ENCODE measurements around the gene KRTCAP3. TPM values are rescaled to one million over a fixed set of nuclear protein-coding genes. Genes with fewer than 3 reads are reported as not detected.

The KRTCAP3 gene
- total RNA-seq (2014; rRNA removed): 0.22 TPM in 1 of 2 replicates, not detected in the other
- percentile 48 among the genes with signal in this experiment for Bru-seq, nascent RNA
- percentile 61 among the genes with signal in this experiment for BruChase-seq, experiment 1, labeled RNA remaining after a 6-hour chase
- BruChase-seq, experiment 2, labeled RNA remaining after a 2-hour chase: percentile 61 among the genes with signal in this experiment
- long read RNA-seq, partial matches to known transcripts: 1 of 2 reads
- long read RNA-seq, other reads (novel, unspliced or antisense): 1 of 2 reads

DNA sequence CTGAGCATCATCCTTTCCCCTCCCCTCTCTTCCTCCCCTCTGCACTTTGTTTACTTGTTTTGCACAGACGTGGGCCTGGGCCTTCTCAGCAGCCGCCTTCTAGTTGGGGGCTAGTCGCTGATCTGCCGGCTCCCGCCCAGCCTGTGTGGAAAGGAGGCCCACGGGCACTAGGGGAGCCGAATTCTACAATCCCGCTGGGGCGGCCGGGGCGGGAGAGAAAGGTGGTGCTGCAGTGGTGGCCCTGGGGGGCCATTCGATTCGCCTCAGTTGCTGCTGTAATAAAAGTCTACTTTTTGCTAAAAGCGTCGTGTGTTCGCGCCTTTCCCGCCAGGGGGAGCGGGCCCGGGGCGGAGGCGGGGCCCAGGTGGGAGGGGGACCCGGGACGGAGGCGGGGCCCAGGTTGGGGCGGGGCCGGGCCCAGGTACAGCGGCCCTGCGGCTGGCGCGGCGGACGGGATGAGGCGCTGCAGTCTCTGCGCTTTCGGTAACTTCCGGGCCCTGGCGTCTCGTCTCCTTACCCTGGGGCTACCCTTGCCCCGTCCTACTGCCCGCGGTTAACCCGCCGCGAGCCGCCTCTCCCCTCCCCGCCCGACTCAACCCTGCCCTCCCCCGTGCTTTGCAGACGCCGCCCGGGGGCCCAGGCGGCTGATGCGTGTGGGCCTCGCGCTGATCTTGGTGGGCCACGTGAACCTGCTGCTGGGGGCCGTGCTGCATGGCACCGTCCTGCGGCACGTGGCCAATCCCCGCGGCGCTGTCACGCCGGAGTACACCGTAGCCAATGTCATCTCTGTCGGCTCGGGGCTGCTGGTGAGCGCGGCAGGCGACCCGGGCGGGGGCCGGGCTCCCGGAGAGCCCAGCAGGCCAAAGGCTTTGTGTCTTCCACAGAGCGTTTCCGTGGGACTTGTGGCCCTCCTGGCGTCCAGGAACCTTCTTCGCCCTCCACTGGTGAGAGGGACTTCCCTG, at the start of gene KRTCAP3:
Gene KRTCAP3 (plus strand): TSS at position 424 of the 962 bp plus-strand sequence. CDS start 32 bp downstream, at position 456.
- H3K4me1 ChIP-seq (ENCODE audit: insufficient read depth, low read length): peaks cover 11% of the 10 kb centered on the region
- DNase-seq (peak; percentile 14), ATAC-seq (no peak)
- H3K27ac ChIP-seq (ENCODE audit: low read length): no peak within 1 kb of the TSS
- no peaks in the 10 kb centered on the region for H4K20me1 ChIP-seq (ENCODE audit: low read length)
- BruUV-seq (replicated peaks): no TSS peak
- H3K9ac ChIP-seq (ENCODE audit: low read length): no peak within 1 kb of the TSS
- H3K27me3 ChIP-seq (ENCODE audit: low read length): no peaks in the 10 kb centered on the region
- no peaks in the 10 kb centered on the region for H3F3A ChIP-seq (ENCODE audit: low read length, unreplicated experiment)
- H3K9me3 ChIP-seq (ENCODE audit: low read length): no peaks in the 10 kb centered on the region
- peaks cover 26% of the 10 kb centered on the region for H3K36me3 ChIP-seq (ENCODE audit: low read depth, low read length)
- H3K4me2 ChIP-seq (ENCODE audit: low read length): no peak within 1 kb of the TSS
- no peaks in the 10 kb centered on the region for H3K9me2 ChIP-seq (replicated peaks; ENCODE audit: low read length)
- no peak within 1 kb of the TSS for H2AFZ ChIP-seq (ENCODE audit: low read length)
- no peaks in the 10 kb centered on the region for H3K79me2 ChIP-seq (ENCODE audit: low read length)
- ChIA-PET POLR2A (ENCODE audit: unreplicated experiment) (no interaction called here), CTCF (no interaction called here)
- intact Hi-C loops (cut with micrococcal nuclease): no loop called here
- no peak within 1 kb of the TSS for H3K4me3 ChIP-seq (ENCODE audit: low read length)
- TF ChIP-seq EZH2phosphoT487 (IDR thresholded peaks at IDR 0.05; ENCODE audit: borderline replicate concordance, low read length) (no peak), CTCF (conservative IDR thresholded peaks at IDR 0.05; ENCODE audit: low read depth, low read length) (no peak), EZH2 (IDR thresholded peaks at IDR 0.05; ENCODE audit: low read length, unreplicated experiment) (no peak)

GRCh38 chr2:27393225-27393624, 49.0 kb upstream of the KRTCAP3 start:
- peaks cover 97% of the 10 kb centered on the region for H3K79me2 ChIP-seq (ENCODE audit: low read length)

More at GRCh38 chr2:27393225-27393624, 49.0 kb upstream of the KRTCAP3 start:
- CTCF ChIA-PET: no interaction called here
- Histone ChIP-seq H3K9ac (ENCODE audit: low read length) (no peak overlapping the region), H3K4me1 (ENCODE audit: insufficient read depth, low read length) (no peaks in the 10 kb centered on the region), H2AFZ (ENCODE audit: low read length) (no peak overlapping the region), H3K36me3 (ENCODE audit: low read depth, low read length) (peaks cover 7% of the 10 kb centered on the region; the same call in 1 of the 2 replicates), H3K4me2 (ENCODE audit: low read length) (no peak overlapping the region), H3K9me2 (replicated peaks; ENCODE audit: low read length) (no peaks in the 10 kb centered on the region), H3K9me3 (ENCODE audit: low read length) (no peaks in the 10 kb centered on the region), H3K27ac (ENCODE audit: low read length) (no peak overlapping the region), H3F3A (ENCODE audit: low read length, unreplicated experiment) (no peaks in the 10 kb centered on the region), H3K27me3 (ENCODE audit: low read length) (no peaks in the 10 kb centered on the region), H4K20me1 (ENCODE audit: low read length) (peaks cover 11% of the 10 kb centered on the region; the same call in 1 of the 2 replicates), H3K4me3 (ENCODE audit: low read length) (no peak overlapping the region)
- DNase-seq (no peak), ATAC-seq (no peak)
- POLR2A ChIA-PET (ENCODE audit: unreplicated experiment): no interaction called here
- intact Hi-C loops (cut with micrococcal nuclease): no loop called here
- BruUV-seq (replicated peaks): no TSS peak
- TF ChIP-seq EZH2phosphoT487 (IDR thresholded peaks at IDR 0.05; ENCODE audit: borderline replicate concordance, low read length) (no peak), EZH2 (IDR thresholded peaks at IDR 0.05; ENCODE audit: low read length, unreplicated experiment) (no peak), CTCF (conservative IDR thresholded peaks at IDR 0.05; ENCODE audit: low read depth, low read length) (no peak)

Measured in PC-3 (cell line).